Osteoblast (primary cell): ENCODE measurements around the gene CPEB4. TPM values are rescaled to one million over a fixed set of nuclear protein-coding genes. Genes with fewer than 3 reads are reported as not detected.
A peak's percentile ranks its signal among the peaks of the same experiment; 100 is the strongest.

Experiments
- DNase-seq: peaks from one replicate; pipeline ENCODE4 v3.0.0; 2011; ENCODE audit warnings: low spot score, mixed read lengths; ENCODE audit not compliant: insufficient read length; ENCODE audit errors: missing footprints
- H2AFZ ChIP-seq: 2 replicates; pipeline ENCODE4 v1.6.0; 2011; ENCODE audit warnings: mild to moderate bottlenecking, low read length
- H3K27ac ChIP-seq: 2 replicates; pipeline ENCODE4 v1.5.1; 2011; ENCODE audit warnings: mild to moderate bottlenecking, low read depth, low read length, moderate library complexity
- H3K27me3 ChIP-seq: 2 replicates; pipeline ENCODE4 v1.6.0; 2012; ENCODE audit warnings: mild to moderate bottlenecking, control low read depth, inconsistent platforms, low read length, moderate library complexity; ENCODE audit not compliant: insufficient read depth
- H3K36me3 ChIP-seq: 2 replicates; pipeline ENCODE4 v1.5.1; 2011; ENCODE audit warnings: mild to moderate bottlenecking, low read length, control low read depth, moderate library complexity; ENCODE audit not compliant: insufficient read depth
- H3K4me1 ChIP-seq: 2 replicates; pipeline ENCODE4 v1.5.1; 2011; ENCODE audit warnings: mild to moderate bottlenecking, low read length, control low read depth, moderate library complexity; ENCODE audit not compliant: insufficient read depth
- H3K4me2 ChIP-seq: 2 replicates; pipeline ENCODE4 v1.6.0; 2011; ENCODE audit warnings: mild to moderate bottlenecking, low read length; ENCODE audit not compliant: insufficient read depth
- H3K4me3 ChIP-seq: fragments of 200-600 bp; sonication (generic); 3 replicates; pipeline ENCODE4 v1.5.1; 2012; ENCODE audit warnings: mild to moderate bottlenecking, low read length, inconsistent platforms; ENCODE audit not compliant: insufficient read depth
- H3K79me2 ChIP-seq: 2 replicates; pipeline ENCODE4 v1.6.0; 2012; ENCODE audit warnings: mild to moderate bottlenecking, low read length, control low read depth, inconsistent platforms; ENCODE audit not compliant: insufficient read depth
- H3K9me3 ChIP-seq: 2 replicates; pipeline ENCODE4 v1.5.1; 2011; ENCODE audit warnings: low read depth, low read length, control low read depth
- H4K20me1 ChIP-seq: 2 replicates; pipeline ENCODE4 v1.6.0; 2012; ENCODE audit warnings: mild to moderate bottlenecking, low read length, control low read depth; ENCODE audit not compliant: insufficient read depth
- total RNA-seq: library from RNA; depleted of rRNA; stranded (reverse); fragments of >200 nt; gene quantifications from 2 replicates; pipeline ENCODE4 v1.2.3, GENCODE V29; 2012
- TF ChIP-seq, protein P1 (sequence below): IDR thresholded peaks from 2 replicates; pipeline ENCODE4 v1.5.1; 2011; ENCODE audit warnings: mild to moderate bottlenecking, low read depth, low read length, moderate library complexity; ENCODE audit errors: extremely low read depth

CPEB4 gene
- total RNA-seq, 1 donor = 41.6 TPM

DNA sequence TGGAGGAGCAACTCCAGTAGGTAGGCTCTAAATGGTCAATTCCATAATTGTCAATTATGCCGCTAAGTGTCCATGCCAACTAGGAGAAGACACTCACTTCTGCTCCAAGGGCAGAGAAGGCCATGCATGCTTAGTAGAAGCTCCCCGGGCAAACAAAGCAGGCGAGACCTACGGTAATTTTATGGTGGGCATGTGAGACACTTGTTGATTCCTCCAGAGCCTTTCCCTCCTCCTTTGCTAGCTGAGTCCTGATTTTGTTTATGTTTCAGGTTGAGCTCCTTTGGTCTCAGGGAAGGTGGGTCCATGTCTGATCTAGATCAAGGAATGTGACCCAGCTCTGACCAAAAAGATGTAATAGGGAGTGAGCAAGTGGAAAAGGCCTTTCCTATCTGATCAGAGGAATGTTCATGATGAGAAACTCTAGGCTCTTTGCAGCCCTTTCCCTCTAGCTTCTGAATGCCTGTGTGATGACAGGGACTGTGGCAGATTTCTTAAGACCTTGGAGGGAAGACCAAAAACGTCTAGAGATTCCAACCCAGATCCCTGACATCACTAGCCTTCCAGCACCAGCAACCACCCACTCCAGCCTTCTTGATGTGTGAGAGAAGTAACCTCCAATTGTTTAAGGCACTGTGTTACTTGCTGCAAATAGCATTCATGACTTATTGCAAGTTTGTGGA, 7.7 kb upstream of the CPEB4 start:
- Histone ChIP-seq H3K9me3 (no peaks in the 10 kb centered on the region), H2AFZ (no peak overlapping the region), H3K4me1 (peaks cover 16% of the 10 kb centered on the region), H4K20me1 (no peaks in the 10 kb centered on the region), H3K79me2 (no peaks in the 10 kb centered on the region), H3K36me3 (no peaks in the 10 kb centered on the region), H3K27me3 (no peaks in the 10 kb centered on the region), H3K4me3 (no peak overlapping the region), H3K27ac (peak overlapping the region; percentile 67), H3K4me2 (no peak overlapping the region)
- TF ChIP-seq, protein P1, sequence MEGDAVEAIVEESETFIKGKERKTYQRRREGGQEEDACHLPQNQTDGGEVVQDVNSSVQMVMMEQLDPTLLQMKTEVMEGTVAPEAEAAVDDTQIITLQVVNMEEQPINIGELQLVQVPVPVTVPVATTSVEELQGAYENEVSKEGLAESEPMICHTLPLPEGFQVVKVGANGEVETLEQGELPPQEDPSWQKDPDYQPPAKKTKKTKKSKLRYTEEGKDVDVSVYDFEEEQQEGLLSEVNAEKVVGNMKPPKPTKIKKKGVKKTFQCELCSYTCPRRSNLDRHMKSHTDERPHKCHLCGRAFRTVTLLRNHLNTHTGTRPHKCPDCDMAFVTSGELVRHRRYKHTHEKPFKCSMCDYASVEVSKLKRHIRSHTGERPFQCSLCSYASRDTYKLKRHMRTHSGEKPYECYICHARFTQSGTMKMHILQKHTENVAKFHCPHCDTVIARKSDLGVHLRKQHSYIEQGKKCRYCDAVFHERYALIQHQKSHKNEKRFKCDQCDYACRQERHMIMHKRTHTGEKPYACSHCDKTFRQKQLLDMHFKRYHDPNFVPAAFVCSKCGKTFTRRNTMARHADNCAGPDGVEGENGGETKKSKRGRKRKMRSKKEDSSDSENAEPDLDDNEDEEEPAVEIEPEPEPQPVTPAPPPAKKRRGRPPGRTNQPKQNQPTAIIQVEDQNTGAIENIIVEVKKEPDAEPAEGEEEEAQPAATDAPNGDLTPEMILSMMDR = no peak
- DNase-seq = peak; percentile 76

DNA sequence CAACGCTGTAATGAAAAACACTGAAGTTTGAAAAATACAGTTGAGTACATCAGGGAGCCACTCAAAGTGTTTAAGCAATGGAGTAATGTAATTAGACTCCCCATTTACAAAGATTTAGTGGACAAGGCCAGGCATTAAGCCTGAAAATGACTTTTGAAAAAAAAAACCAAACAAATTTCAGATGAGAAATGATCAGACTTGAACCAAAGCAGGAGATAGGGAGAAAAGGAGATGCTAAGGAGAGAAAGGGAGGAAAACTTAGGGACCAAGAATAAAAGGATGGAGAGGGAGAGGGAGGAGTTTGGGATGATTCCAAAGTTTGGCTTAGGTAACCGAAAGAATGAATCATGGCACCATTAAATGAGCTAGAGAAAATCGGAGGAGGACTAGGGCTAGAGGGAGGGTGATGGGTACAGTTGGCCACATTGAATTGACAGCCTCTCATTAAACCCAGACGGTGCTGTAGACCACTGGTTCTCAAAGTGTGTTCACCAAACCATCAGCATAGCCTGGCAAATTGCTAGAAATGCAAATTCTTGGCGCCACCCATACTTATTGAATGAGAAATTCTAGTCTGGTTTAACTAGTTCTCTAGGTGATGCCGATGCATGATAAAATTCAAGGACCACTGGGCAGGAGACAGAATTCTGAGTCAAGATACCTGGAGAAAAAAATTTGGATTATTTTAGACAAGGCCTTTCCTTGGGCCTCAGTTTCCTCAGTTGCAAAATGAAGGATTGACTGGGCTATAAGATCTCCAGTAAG, 6.2 kb upstream of the CPEB4 start:
- Histone ChIP-seq H3K4me1 (peaks cover 16% of the 10 kb centered on the region), H3K4me3 (no peak overlapping the region), H3K27me3 (no peaks in the 10 kb centered on the region), H3K36me3 (no peaks in the 10 kb centered on the region), H2AFZ (no peak overlapping the region), H3K27ac (no peak overlapping the region), H3K4me2 (no peak overlapping the region), H3K9me3 (no peaks in the 10 kb centered on the region), H4K20me1 (no peaks in the 10 kb centered on the region), H3K79me2 (no peaks in the 10 kb centered on the region)
- TF ChIP-seq, protein P1 = no peak
- DNase-seq = no peak

DNA sequence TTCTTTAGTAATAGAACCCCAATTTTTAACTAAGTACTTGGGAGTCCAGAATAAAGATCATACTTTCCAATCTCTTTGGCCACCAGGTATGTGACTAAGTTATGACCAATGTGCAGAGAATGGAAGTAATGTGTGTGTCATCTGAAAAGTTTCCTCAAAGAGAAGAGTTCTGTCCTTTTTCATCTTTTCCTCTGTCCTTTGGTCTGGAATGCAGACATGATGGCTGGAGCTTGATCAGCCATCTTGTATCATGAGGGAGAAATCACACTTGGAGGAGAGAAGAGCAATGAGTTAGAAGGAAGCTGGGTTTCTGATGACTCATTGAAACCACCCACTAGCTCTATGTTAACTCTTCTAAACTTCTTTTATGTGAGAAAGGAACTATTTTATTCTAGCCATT, 5.5 kb upstream of the CPEB4 start:
- no peaks in the 10 kb centered on the region for H3K36me3 ChIP-seq
- H3K4me2 ChIP-seq = no peak overlapping the region
- H3K4me1 ChIP-seq = peaks cover 20% of the 10 kb centered on the region
- H3K27me3 ChIP-seq = no peaks in the 10 kb centered on the region
- DNase-seq = no peak
- H4K20me1 ChIP-seq = no peaks in the 10 kb centered on the region
- no peak overlapping the region for H3K27ac ChIP-seq
- no peaks in the 10 kb centered on the region for H3K9me3 ChIP-seq
- H3K4me3 ChIP-seq = no peak overlapping the region
- TF ChIP-seq, protein P1 = no peak
- no peak overlapping the region for H2AFZ ChIP-seq
- no peaks in the 10 kb centered on the region for H3K79me2 ChIP-seq

DNA sequence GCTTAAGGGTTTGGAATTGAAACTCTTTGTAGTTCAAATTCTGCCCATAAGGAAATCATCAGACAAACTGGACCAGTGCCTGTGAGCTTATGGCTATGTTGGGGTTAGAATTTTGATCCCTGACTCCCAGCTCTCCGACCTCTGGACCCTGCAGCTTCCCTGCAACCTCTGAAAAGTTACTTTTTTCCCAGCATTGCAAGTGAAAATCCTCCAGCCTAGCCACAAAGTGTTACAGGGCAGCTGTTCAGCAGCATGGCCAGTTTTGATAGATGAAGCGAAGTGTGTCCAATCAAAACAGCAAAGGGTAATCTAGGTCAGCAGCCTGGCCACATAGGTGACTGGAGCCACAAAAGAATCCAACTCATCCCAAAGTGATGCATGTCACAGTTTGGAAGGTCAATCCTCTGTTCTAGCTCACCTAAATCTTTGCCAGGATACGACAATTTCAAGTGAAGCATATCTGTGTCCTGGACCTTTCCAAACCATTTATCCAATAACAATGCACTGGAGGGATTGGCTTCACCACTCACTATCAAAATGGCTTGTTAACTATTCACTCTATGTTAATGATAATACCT, 4.7 kb upstream of the CPEB4 start:
- Histone ChIP-seq H3K36me3 (no peaks in the 10 kb centered on the region), H3K9me3 (no peaks in the 10 kb centered on the region), H2AFZ (no peak overlapping the region), H3K27ac (no peak overlapping the region), H3K4me1 (peaks cover 20% of the 10 kb centered on the region), H3K79me2 (peaks cover 3% of the 10 kb centered on the region), H4K20me1 (no peaks in the 10 kb centered on the region), H3K27me3 (no peaks in the 10 kb centered on the region), H3K4me2 (no peak overlapping the region), H3K4me3 (no peak overlapping the region)
- TF ChIP-seq, protein P1 = no peak
- no peak for DNase-seq
